Kidney (tissue), 14 donors: ENCODE results near the gene FAAP20. TPM values are rescaled to one million over a fixed set of nuclear protein-coding genes. Genes with fewer than 3 reads are reported as not detected.
A peak's percentile ranks its signal among the peaks of the same experiment; 100 is the strongest.

Experiments used
- DNase-seq, 5 donors: peaks; one replicate each; pipeline ENCODE4 v3.0.0-alpha.2; 2013 to 2020
- FAIRE-seq: peaks from 2 replicates; lab custom pipeline; 2012; peaks lifted over from hg19 to GRCh38; lab: Jason Lieb, UNC
- H3K27ac ChIP-seq, 2 donors: one replicate each; pipeline ENCODE4 v1.7.0; 2013; ENCODE audit warnings: low read depth in 2 of 2, low read length in 2 of 2, inconsistent platforms in 1 of 2
- H3K27me3 ChIP-seq: one replicate; pipeline ENCODE4 v1.7.1; 2013; ENCODE audit warnings: low read length, inconsistent platforms; ENCODE audit not compliant: control insufficient read depth, insufficient read depth
- H3K36me3 ChIP-seq, 3 donors: one replicate each; pipeline versions ENCODE4 v1.7.0 to v1.7.1; 2013; ENCODE audit warnings: low read length in 3 of 3, control low read depth in 1 of 3, inconsistent platforms in 1 of 3; ENCODE audit not compliant: insufficient read depth in 3 of 3, control insufficient read depth in 2 of 3
- H3K4me1 ChIP-seq, 3 donors: one replicate each; pipeline versions ENCODE4 v1.7.0 to v1.7.1; 2013; ENCODE audit warnings: low read length in 3 of 3, inconsistent platforms in 1 of 3, low read depth in 1 of 3; ENCODE audit not compliant: control insufficient read depth in 2 of 3, insufficient read depth in 2 of 3
- H3K4me3 ChIP-seq, 3 donors: one replicate each; pipeline versions ENCODE4 v1.7.0 to v1.8.1; 2013; ENCODE audit warnings: low read length in 3 of 3, control low read depth in 1 of 3, inconsistent platforms in 1 of 3
- H3K9ac ChIP-seq, 3 donors: one replicate each; pipeline versions ENCODE4 v1.7.0 to v1.7.1; 2013; ENCODE audit warnings: low read length in 3 of 3, control low read depth in 1 of 3, inconsistent platforms in 1 of 3
- H3K9me3 ChIP-seq, 3 donors: one replicate each; pipeline versions ENCODE4 v1.7.0 to v1.7.1; 2013; ENCODE audit warnings: low read length in 3 of 3, control low read depth in 1 of 3, inconsistent platforms in 1 of 3; ENCODE audit not compliant: control insufficient read depth in 2 of 3, insufficient read depth in 1 of 3
- CTCF ChIP-seq: IDR thresholded peaks from 3 replicates; pipeline ENCODE4 v1.5.1; 2012; ENCODE audit warnings: mild to moderate bottlenecking, moderate library complexity, borderline replicate concordance; ENCODE audit not compliant: insufficient read depth; ENCODE audit errors: extremely low read depth
- intact Hi-C: fragments of 100-400 bp; cut with DNase I; formaldehyde crosslinking; loops from one replicate; pipeline ENCODE4 v1.11.1; 2022
- polyA plus RNA-seq: library from polyadenylated mRNA; stranded (reverse); fragments of 350-450 nt; fragmentation: Illumina TruSeq; extraction: RNeasy Lipid Tissue Mini Kit (QIAGEN cat#74804); gene quantifications from one replicate; pipeline ENCODE4 v1.2.3, GENCODE V29; 2014; ENCODE audit warnings: low read depth, low replicate concordance; ENCODE audit not compliant: insufficient read depth
- total RNA-seq: library from RNA; stranded (reverse); fragmentation: NEBNext Ultra II Directional; extraction: Animal tissue kit (Norgen Biotek cat#: 25700); gene quantifications from one replicate; pipeline ENCODE4 v1.2.1, GENCODE V29; 2021
- donor health status: control.
- donor health status: control.
- donor health status: control.
- donor health status: control.
- donor health status: control.
- donor health status: DM: yes; HTN: yes; CAD: no.
- donor health status: Normal renal cell carcinoma (clear cell type).

FAAP20 gene
- total and polyA plus RNA-seq, 2 donors from 2014 or later = 69.0 to 109 TPM

GRCh38 chr1:2194898-2195673 is 514 bp upstream of the FAAP20 start:
- DNase-seq (peak; percentile 92 to 98 (median 93)), FAIRE-seq (no peak)
- H3K9ac ChIP-seq = peak overlapping the region in 2 of 3 donors; percentile 81 to 82

GRCh38 chr1:2193514-2194281 is 874 bp downstream of the FAAP20 start:
- Histone ChIP-seq H3K27ac (peak overlapping the region in 1 of 2 donors; percentile 86), H3K36me3 (no peaks in the 10 kb centered on the region), H3K9me3 (no peaks in the 10 kb centered on the region), H3K4me3 (peak overlapping the region in 2 of 3 donors; percentile 34 to 47), H3K4me1 (peaks cover 0 to 33% (median 1%) of the 10 kb centered on the region in 3 donors), H3K27me3 (no peaks in the 10 kb centered on the region), H3K9ac (peak overlapping the region in 2 of 3 donors; percentile 40 to 55)
- intact Hi-C loops = no loop called here
- DNase-seq (peak in 2 of 5 donors; percentile 29 to 86), FAIRE-seq (no peak)
- no peak for TF ChIP-seq CTCF

More at GRCh38 chr1:2194898-2195673, 514 bp upstream of the FAAP20 start:
- H3K4me3 ChIP-seq = peak overlapping the region in 2 of 3 donors; percentile 58 to 71
- intact Hi-C loops = loop anchor here (5.0 kb wide), 1 partner anchor 187 kb away; no protein-coding TSS in a partner anchor
- H3K27ac ChIP-seq = peak overlapping the region; percentile 89 to 93
- TF ChIP-seq CTCF = peak; percentile 90
- no peaks in the 10 kb centered on the region for H3K9me3 ChIP-seq
- no peaks in the 10 kb centered on the region for H3K36me3 ChIP-seq
- H3K4me1 ChIP-seq = peaks cover 0 to 36% (median 4%) of the 10 kb centered on the region in 3 donors
- H3K27me3 ChIP-seq = no peaks in the 10 kb centered on the region

GRCh38 chr1:2192031-2192995 is 2.3 kb downstream of the FAAP20 start:
- DNase-seq = peak in 2 of 5 donors; percentile 73 to 78
- no peak for TF ChIP-seq CTCF

More at GRCh38 chr1:2192031-2192995, 2.3 kb downstream of the FAAP20 start:
- Histone ChIP-seq H3K27ac (peak overlapping the region in 1 of 2 donors; percentile 5), H3K9me3 (no peaks in the 10 kb centered on the region), H3K4me1 (peaks cover 0 to 28% (median 0%) of the 10 kb centered on the region in 3 donors), H3K36me3 (no peaks in the 10 kb centered on the region), H3K9ac (no peak overlapping the region), H3K27me3 (no peaks in the 10 kb centered on the region), H3K4me3 (no peak overlapping the region)
- no peak for FAIRE-seq
- intact Hi-C loops = no loop called here
